Brain microvascular endothelial cell (primary cell): ENCODE data around the gene M6PR.

Source experiments
- DNase-seq: peaks from one replicate; pipeline ENCODE4 v3.0.0-alpha.2; 2020
- H3K27ac ChIP-seq: fragments of 250-450 bp; sonication (Bioruptor Pico); 2 replicates; pipeline ENCODE4 v1.5.1; 2020; ENCODE audit warnings: mild to moderate bottlenecking, moderate library complexity
- H3K27me3 ChIP-seq: fragments of 250-450 bp; sonication (Bioruptor Pico); replicated peaks from 2 replicates; pipeline ENCODE4 v1.5.1; 2020; ENCODE audit warnings: mild to moderate bottlenecking
- H3K36me3 ChIP-seq: fragments of 250-450 bp; sonication (Bioruptor Pico); replicated peaks from 2 replicates; pipeline ENCODE4 v1.5.1; 2020; ENCODE audit warnings: mild to moderate bottlenecking
- H3K4me3 ChIP-seq: 2 replicates; pipeline ENCODE4 v1.5.1; 2011; ENCODE audit warnings: low read depth, mild to moderate bottlenecking, control low read depth, low read length, moderate library complexity
- CTCF ChIP-seq: IDR thresholded peaks from 2 replicates; pipeline ENCODE4 v1.5.1; 2011; ENCODE audit warnings: low read depth, mild to moderate bottlenecking, moderate library complexity, low read length, control low read depth, inconsistent platforms; ENCODE audit errors: missing control alignments
- in situ Hi-C: cut with HindIII; loops from 2 replicates; pipeline ENCODE4 v1.10.0; 2017; ENCODE audit warnings: low sequenced_read_pairs, low pct_ligation_motif_present

Gene M6PR

GRCh38 chr12:8989413-8989812 lies 40.0 kb upstream of the M6PR start, which contains the start of gene KLRG1:
TSS of gene KLRG1 (plus strand) at chr12:8989546. CDS start at chr12:8989636, 90 bp downstream.
- no peak for DNase-seq
- Histone ChIP-seq H3K4me3 (no peak within 1 kb of the TSS), H3K27me3 (no peaks in the 10 kb centered on the region), H3K36me3 (no peaks in the 10 kb centered on the region), H3K27ac (no peak within 1 kb of the TSS)
- no peak for TF ChIP-seq CTCF
- in situ Hi-C loops = no loop called here

GRCh38 chr12:8987685-8988084 lies 38.2 kb upstream of the M6PR start:
- Histone ChIP-seq H3K36me3 (no peaks in the 10 kb centered on the region), H3K27me3 (no peaks in the 10 kb centered on the region), H3K27ac (no peak overlapping the region), H3K4me3 (no peak overlapping the region)
- no peak for TF ChIP-seq CTCF
- DNase-seq = no peak
- in situ Hi-C loops = no loop called here

GRCh38 chr12:8987163-8987562 lies 37.7 kb upstream of the M6PR start:
- H3K4me3 ChIP-seq = no peak overlapping the region
- no peaks in the 10 kb centered on the region for H3K27me3 ChIP-seq
- no peak overlapping the region for H3K27ac ChIP-seq
- in situ Hi-C loops = no loop called here
- H3K36me3 ChIP-seq = no peaks in the 10 kb centered on the region
- TF ChIP-seq CTCF = no peak
- no peak for DNase-seq

DNA sequence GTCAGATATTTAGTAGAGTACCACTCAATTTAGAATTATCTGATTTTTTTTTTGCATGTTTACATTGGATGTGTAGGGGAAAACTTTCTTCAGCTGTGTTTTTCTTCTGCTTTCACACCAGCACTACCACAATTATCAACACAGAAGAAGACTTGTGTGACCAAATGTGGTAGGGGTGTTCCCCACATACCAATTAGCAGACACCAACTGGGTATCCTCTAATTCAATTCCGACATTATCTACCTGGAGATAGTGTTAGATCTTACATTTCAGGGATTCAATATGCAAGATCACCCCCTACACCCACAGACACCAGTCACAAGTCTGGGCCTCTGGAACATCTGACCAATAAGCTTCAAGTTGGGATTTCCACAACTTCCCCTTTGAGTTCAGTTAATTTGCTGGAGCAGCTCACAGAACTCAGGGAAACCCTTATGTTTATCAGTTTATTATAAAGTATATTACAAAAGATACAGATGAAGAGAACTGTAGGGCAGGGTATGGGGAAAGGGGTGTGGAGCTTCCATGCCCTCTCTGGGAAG lies 35.8 kb upstream of the M6PR start:
- no peak for TF ChIP-seq CTCF
- Histone ChIP-seq H3K4me3 (no peak overlapping the region), H3K27ac (no peak overlapping the region), H3K27me3 (no peaks in the 10 kb centered on the region), H3K36me3 (no peaks in the 10 kb centered on the region)
- in situ Hi-C loops = no loop called here
- no peak for DNase-seq

- DNase-seq = no peak
- TF ChIP-seq CTCF = no peak
- H3K36me3 ChIP-seq = no peaks in the 10 kb centered on the region
- no peaks in the 10 kb centered on the region for H3K27me3 ChIP-seq
- H3K4me3 ChIP-seq = no peak overlapping the region
- H3K27ac ChIP-seq = no peak overlapping the region
- in situ Hi-C loops = no loop called here
Measured at GRCh38 chr12:8980137-8980536, 30.7 kb upstream of the M6PR start.

DNA sequence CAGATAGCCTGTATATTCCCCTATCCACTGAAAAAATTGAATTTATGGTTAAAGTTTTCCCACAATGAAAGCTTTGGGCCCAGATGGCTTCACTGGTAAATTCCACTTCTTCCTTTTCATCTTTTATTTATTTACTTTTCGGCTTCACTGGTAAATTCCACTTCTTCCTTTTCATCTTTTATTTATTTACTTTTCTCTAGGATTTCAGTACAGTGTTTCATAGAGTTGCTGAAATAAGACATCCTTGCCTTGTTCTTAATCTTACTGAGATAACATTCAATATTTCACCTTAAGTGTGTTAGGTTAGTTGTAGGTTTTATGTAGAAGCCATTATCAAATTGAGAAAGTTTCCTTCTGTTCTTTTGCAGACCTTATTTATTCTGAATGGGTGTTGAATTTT lies 21.0 kb upstream of the M6PR start:
- DNase-seq = no peak
- in situ Hi-C loops = no loop called here
- H3K27ac ChIP-seq = no peak overlapping the region
- H3K4me3 ChIP-seq = no peak overlapping the region
- H3K36me3 ChIP-seq = no peaks in the 10 kb centered on the region
- no peak for TF ChIP-seq CTCF
- no peaks in the 10 kb centered on the region for H3K27me3 ChIP-seq
